ENCODE results near the gene GK2.

GK2 gene

GRCh38 chr4:79381161-79381560 is 26.9 kb downstream of the GK2 start:
- no peak for DNase-seq

- no peak for DNase-seq
Measured at GRCh38 chr4:79370026-79370425, 38.0 kb downstream of the GK2 start.

DNA sequence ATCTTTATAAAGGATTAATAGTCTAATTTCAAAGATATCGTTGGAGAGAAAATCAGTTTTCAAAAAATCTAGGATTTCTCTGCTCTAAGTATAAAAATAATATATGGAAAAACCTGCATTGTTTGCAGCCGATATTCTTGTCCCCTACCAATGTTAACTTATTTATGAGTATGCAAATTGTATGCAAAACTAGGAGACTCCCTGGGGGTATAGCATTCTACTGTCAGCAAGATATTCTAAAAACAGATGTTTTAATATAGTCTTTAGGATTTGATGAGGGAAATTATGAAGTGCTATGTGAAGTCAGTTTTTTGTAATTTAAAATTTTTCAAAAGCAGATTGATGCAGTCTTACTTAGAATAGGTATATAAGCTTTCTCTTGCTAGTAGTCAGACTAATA is 40.9 kb downstream of the GK2 start:
- DNase-seq, result no peak

DNA sequence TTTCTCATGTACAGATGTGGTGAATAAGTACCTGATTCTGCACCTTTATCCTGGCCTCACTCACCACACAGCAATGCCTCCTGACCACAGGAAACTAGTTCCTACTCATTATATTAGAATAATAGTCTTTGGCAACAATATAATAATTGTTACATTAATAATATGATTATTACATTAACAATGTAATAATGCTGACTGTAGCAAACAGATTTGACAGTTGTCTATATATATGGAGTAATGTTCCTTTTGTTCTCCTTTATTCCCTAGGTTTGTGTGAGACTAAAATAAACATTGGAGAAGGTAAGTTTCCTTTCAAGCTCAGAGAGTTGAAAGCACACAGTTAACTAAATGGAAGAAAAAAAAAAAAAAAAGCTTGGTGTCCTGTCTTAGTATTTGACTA is 41.6 kb downstream of the GK2 start:
- no peak for DNase-seq

DNA sequence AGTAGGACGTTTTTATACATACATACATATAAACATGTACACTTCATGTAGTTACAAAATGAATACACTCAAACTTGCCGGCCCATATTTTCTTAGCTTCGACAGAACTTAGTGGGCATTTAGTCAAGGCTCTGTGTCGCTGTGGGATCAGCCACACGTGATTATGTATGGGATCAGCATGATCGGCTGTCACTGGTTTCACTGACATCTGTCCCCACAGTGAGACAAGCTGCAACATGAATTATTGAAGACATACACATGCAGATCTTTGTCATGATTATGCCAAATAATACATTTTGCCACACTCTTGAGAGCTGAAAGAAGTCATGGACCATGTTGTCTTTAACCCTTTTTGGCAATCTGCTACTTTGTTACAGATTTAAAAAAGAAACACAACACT is 44.0 kb downstream of the GK2 start:
- DNase-seq, result no peak

GRCh38 chr4:79362626-79363025 is 45.4 kb downstream of the GK2 start:
- no peak for DNase-seq

DNA sequence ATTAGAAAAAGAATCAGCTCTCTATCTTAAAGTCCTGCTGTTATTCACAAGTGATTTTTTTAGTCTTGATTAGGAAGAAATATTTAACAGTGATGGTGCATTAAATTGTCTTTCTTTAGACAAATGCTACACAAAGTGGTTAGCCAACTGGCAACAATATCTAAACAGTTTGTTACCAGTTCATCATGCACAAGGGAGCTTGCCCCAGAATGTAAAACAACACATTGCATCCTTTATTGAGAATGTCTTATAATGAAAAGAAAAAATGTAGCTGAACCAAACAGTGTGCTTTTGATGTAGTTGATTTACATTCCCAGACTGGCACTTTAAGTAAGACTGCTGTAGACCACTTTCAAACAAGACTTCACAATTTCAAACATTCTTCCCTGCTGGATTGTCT is 48.0 kb downstream of the GK2 start:
- DNase-seq, result no peak

DNA sequence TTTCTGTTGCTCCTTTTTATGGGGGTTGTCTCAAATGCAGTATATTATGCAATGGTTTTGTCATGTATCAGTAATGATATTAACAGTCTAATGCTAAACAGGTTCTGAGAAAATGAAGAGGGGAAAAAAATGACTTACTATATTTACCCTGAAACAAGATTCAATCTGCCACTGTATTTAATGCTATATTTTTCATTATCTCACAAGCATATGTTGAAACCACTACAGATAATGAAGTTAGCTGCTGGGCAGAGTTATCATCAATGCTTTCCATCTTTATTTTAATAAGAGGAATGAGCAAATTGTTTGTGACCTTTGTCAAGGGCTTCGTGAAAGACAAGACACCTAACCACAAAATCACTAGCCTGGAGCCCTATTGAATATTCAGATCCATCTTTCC is 49.6 kb downstream of the GK2 start:
- DNase-seq, result no peak

GRCh38 chr4:79357365-79357764 is 50.7 kb downstream of the GK2 start:
- no peak for DNase-seq

Data from activated CD4-positive, alpha-beta T cell treated with anti-CD3 and anti-CD28 coated beads for 48 hours (primary cell).